Spleen (tissue), 11 donors: ENCODE data around the gene LYRM1. TPM values are rescaled to one million over a fixed set of nuclear protein-coding genes. Genes with fewer than 3 reads are reported as not detected.

ENCODE experiments used
- DNase-seq: peaks from one replicate; pipeline ENCODE4 v3.0.0-alpha.2; 2020
- H3K27ac ChIP-seq, 8 donors: fragments of 200-600 bp; sonication (generic) in 7 of 8; 1 replicate in 4 of 8; 2 replicates in 4 of 8; pipeline versions ENCODE4 v1.5.0 to v1.8.0; 2016 to 2021; ENCODE audit warnings: inconsistent platforms in 4 of 8, mild to moderate bottlenecking in 4 of 8, moderate library complexity in 1 of 8
- H3K27me3 ChIP-seq, 7 donors: fragments of 200-600 bp; sonication (generic) in 6 of 7; replicated peaks in 1 of 7; 1 replicate in 4 of 7; 2 replicates in 3 of 7; pipeline versions ENCODE4 v1.5.0 to v1.8.0; 2016 to 2021; ENCODE audit warnings: inconsistent platforms in 3 of 7, mild to moderate bottlenecking in 1 of 7
- H3K36me3 ChIP-seq, 6 donors: fragments of 200-600 bp; sonication (generic) in 5 of 6; 1 replicate in 4 of 6; 2 replicates in 2 of 6; pipeline versions ENCODE4 v1.5.0 to v1.8.0; 2016 to 2021; ENCODE audit warnings: inconsistent platforms in 2 of 6
- H3K4me1 ChIP-seq, 6 donors: fragments of 200-600 bp; sonication (generic) in 5 of 6; 1 replicate in 3 of 6; 2 replicates in 3 of 6; pipeline versions ENCODE4 v1.5.0 to v1.8.0; 2016 to 2021; ENCODE audit warnings: inconsistent platforms in 3 of 6
- H3K4me3 ChIP-seq, 8 donors: fragments of 200-600 bp; sonication (generic) in 7 of 8; 1 replicate in 4 of 8; 2 replicates in 4 of 8; pipeline versions ENCODE4 v1.5.0 to v1.8.0; 2016 to 2021; ENCODE audit warnings: inconsistent platforms in 4 of 8, mild to moderate bottlenecking in 4 of 8, moderate library complexity in 2 of 8
- H3K9me3 ChIP-seq, 8 donors: fragments of 200-600 bp; sonication (generic) in 7 of 8; 1 replicate in 4 of 8; 2 replicates in 4 of 8; pipeline versions ENCODE4 v1.5.0 to v1.8.0; 2016 to 2021; ENCODE audit warnings: inconsistent platforms in 4 of 8
- POLR2A ChIP-seq, 3 donors: fragments of 450-650 bp; IDR thresholded peaks; one replicate each; pipeline ENCODE4 v1.5.1; 2017; ENCODE audit warnings: antibody characterized with exemption in 3 of 3, mild to moderate bottlenecking in 1 of 3
- POLR2AphosphoS5 ChIP-seq, 3 donors: sonication (generic); formaldehyde crosslinking; IDR thresholded peaks; one replicate each; pipeline ENCODE4 v1.5.1; 2017; ENCODE audit warnings: antibody characterized with exemption in 3 of 3
- WGBS, 5 donors: extraction: QIAGEN DNeasy Blood & Tissue Kit in 3 of 5; methylation state at CpG; one replicate each; pipeline versions ENCODE4 v1.1.5 to v1.1.7; 2013 to 2018; 5-methylcytosine and 5-hydroxymethylcytosine counted together
- intact Hi-C: fragments of 100-400 bp; cut with DNase I; formaldehyde crosslinking; loops from one replicate; pipeline ENCODE4 v1.15.0; 2023; ENCODE audit warnings: low total_unique reads
- polyA plus RNA-seq, 3 donors: library from polyadenylated mRNA; stranded (reverse); fragments of 200-250 nt; gene quantifications; one replicate each; pipeline ENCODE4 v1.2.1, GENCODE V29; 2013
- total RNA-seq, 7 donors: library from RNA; depleted of rRNA in 3 of 7; stranded (reverse); fragments of >200 nt in 3 of 7; fragmentation: NEBNext Ultra II Directional in 4 of 7; extraction: Animal tissue kit (Norgen Biotek cat#: 25700) in 4 of 7; gene quantifications; one replicate each; pipeline versions ENCODE4 v1.1.0 to v1.2.1, GENCODE V29; 2016 to 2021
- TF ChIP-seq, protein P1 (sequence below), 11 experiments: fragments of 200-600 bp in 7 of 11; fragments of 450-650 bp in 4 of 11; sonication (generic) in 4 of 11; IDR thresholded peaks in 8 of 11; conservative IDR thresholded peaks in 3 of 11; 1 replicate in 7 of 11; 2 replicates in 4 of 11; pipeline versions ENCODE4 v1.4.0 to v1.8.0; 2016 to 2021; ENCODE audit warnings: antibody characterized with exemption in 11 of 11, inconsistent platforms in 4 of 11, mild to moderate bottlenecking in 1 of 11
- donor health status: healthy with polysubstance abuse.
- donor health status: DM: no; HTN: no; CAD: no; lungs with moderate emphysema.
- donor health status: DM: no; HTN: no; CAD: no.
- donor health status: Bipolar disorder and iron deficiency.
- donor health status: healthy.
- donor health status: DM: no; HTN: no; CAD: no.
- donor health status: DM: yes; HTN: yes; CAD: no.

Gene LYRM1
- total and polyA plus RNA-seq, 10 donors: 15.3 to 47.2 (median 23.3) TPM

GRCh38 chr16:20883554-20884239, 16.9 kb upstream of the LYRM1 start:
- Histone ChIP-seq H3K9me3 (no peaks in the 10 kb centered on the region), H3K27ac (no peak overlapping the region), H3K36me3 (peaks cover 0 to 14% (median 0%) of the 10 kb centered on the region in 6 donors), H3K27me3 (no peaks in the 10 kb centered on the region), H3K4me1 (peaks cover 0 to 48% (median 15%) of the 10 kb centered on the region in 6 donors), H3K4me3 (no peak overlapping the region)
- WGBS, 5 donors: 72 to 81% (median 76%) methylated on average over 5 of the region's 5 CpGs
- intact Hi-C loops: no loop called here
- DNase-seq: no peak
- TF ChIP-seq, protein P1, sequence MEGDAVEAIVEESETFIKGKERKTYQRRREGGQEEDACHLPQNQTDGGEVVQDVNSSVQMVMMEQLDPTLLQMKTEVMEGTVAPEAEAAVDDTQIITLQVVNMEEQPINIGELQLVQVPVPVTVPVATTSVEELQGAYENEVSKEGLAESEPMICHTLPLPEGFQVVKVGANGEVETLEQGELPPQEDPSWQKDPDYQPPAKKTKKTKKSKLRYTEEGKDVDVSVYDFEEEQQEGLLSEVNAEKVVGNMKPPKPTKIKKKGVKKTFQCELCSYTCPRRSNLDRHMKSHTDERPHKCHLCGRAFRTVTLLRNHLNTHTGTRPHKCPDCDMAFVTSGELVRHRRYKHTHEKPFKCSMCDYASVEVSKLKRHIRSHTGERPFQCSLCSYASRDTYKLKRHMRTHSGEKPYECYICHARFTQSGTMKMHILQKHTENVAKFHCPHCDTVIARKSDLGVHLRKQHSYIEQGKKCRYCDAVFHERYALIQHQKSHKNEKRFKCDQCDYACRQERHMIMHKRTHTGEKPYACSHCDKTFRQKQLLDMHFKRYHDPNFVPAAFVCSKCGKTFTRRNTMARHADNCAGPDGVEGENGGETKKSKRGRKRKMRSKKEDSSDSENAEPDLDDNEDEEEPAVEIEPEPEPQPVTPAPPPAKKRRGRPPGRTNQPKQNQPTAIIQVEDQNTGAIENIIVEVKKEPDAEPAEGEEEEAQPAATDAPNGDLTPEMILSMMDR (IDR thresholded peaks at IDR 0.05 in 8 of 11, conservative IDR thresholded peaks at IDR 0.05 in 3 of 11): no peak
- TF ChIP-seq POLR2AphosphoS5 (IDR thresholded peaks at IDR 0.05) (no peak), POLR2A (IDR thresholded peaks at IDR 0.05) (no peak)

DNA sequence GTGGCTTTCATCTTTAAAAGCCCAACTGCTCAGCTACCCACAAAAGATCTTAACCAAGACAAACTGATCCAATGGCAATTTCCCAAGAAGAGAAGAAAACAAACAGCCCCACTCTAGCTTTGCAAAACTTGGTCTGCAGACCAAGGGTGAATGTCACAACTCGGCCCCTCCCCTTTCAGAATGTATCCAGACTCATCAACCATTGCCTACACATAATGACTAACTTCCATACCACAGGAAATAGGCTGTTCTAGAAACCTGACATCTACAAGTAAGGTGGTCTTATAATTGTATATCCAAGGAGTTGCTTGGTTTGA, 16.4 kb upstream of the LYRM1 start:
- 40 to 81% (median 58%) methylated on average over 1 of the region's 1 CpG for WGBS, 5 donors
- no peak overlapping the region for H3K27ac ChIP-seq

GRCh38 chr16:20886320-20886719, 14.3 kb upstream of the LYRM1 start:
- no peak for TF ChIP-seq POLR2A (IDR thresholded peaks at IDR 0.05)
- TF ChIP-seq, protein P1 (IDR thresholded peaks at IDR 0.05 in 8 of 11, conservative IDR thresholded peaks at IDR 0.05 in 3 of 11): no peak
- TF ChIP-seq POLR2AphosphoS5 (IDR thresholded peaks at IDR 0.05): no peak
- Histone ChIP-seq H3K27ac (no peak overlapping the region), H3K27me3 (no peaks in the 10 kb centered on the region), H3K36me3 (peaks cover 0 to 27% (median 0%) of the 10 kb centered on the region in 6 donors), H3K4me3 (no peak overlapping the region), H3K4me1 (peaks cover 0 to 24% (median 0%) of the 10 kb centered on the region in 6 donors), H3K9me3 (no peaks in the 10 kb centered on the region)
- 0 to 94% (median 38%) methylated on average over 1 of the region's 1 CpG for WGBS, 5 donors
- no peak for DNase-seq
- intact Hi-C loops: no loop called here

More for the DNA sequence above, 16.4 kb upstream of the LYRM1 start:
- TF ChIP-seq POLR2A (IDR thresholded peaks at IDR 0.05): no peak
- TF ChIP-seq, protein P1 (IDR thresholded peaks at IDR 0.05 in 8 of 11, conservative IDR thresholded peaks at IDR 0.05 in 3 of 11): no peak
- no peak for TF ChIP-seq POLR2AphosphoS5 (IDR thresholded peaks at IDR 0.05)
- H3K36me3 ChIP-seq: peaks cover 0 to 14% (median 0%) of the 10 kb centered on the region in 6 donors
- H3K4me1 ChIP-seq: peaks cover 0 to 43% (median 12%) of the 10 kb centered on the region in 6 donors
- intact Hi-C loops: no loop called here
- H3K9me3 ChIP-seq: no peaks in the 10 kb centered on the region
- H3K4me3 ChIP-seq: no peak overlapping the region
- H3K27me3 ChIP-seq: no peaks in the 10 kb centered on the region
- DNase-seq: no peak

DNA sequence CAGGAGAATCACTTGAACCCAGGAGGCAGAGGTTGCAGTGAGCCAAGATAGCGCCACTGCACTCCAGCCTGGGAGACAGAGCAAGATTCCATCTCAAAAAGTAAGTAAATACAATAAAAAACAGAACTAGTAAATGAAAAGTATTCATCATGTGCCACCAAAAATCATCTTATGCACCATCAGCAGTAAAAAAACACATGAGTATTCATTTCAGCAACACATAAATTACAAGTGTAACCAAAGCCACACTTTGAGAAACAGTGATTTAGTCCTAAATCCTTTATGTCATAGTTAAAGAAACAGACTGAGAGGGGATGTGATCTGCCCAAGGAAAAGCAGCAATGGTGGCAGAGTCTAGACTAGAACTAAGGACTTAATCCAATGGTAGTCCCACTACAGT, 13.4 kb upstream of the LYRM1 start:
- intact Hi-C loops: no loop called here
- 91 to 100% (median 100%) methylated on average over 1 of the region's 1 CpG for WGBS, 5 donors
- Histone ChIP-seq H3K36me3 (peaks cover 0 to 36% (median 0%) of the 10 kb centered on the region in 6 donors), H3K27ac (no peak overlapping the region), H3K9me3 (no peaks in the 10 kb centered on the region), H3K27me3 (no peaks in the 10 kb centered on the region), H3K4me3 (no peak overlapping the region), H3K4me1 (peaks cover 0 to 15% (median 0%) of the 10 kb centered on the region in 6 donors)
- no peak for DNase-seq
- no peak for TF ChIP-seq POLR2A (IDR thresholded peaks at IDR 0.05)
- no peak for TF ChIP-seq POLR2AphosphoS5 (IDR thresholded peaks at IDR 0.05)
- TF ChIP-seq, protein P1 (IDR thresholded peaks at IDR 0.05 in 8 of 11, conservative IDR thresholded peaks at IDR 0.05 in 3 of 11): no peak
